ENCODE results near the gene RNF130.

RNF130 gene

GRCh38 chr5:180084638-180085561, 13.3 kb upstream of the RNF130 start:
- no peak for DNase-seq

GRCh38 chr5:180083529-180084060, 12.0 kb upstream of the RNF130 start:
- no peak for DNase-seq

- DNase-seq = no peak
Measured at GRCh38 chr5:180082633-180083420, 11.3 kb upstream of the RNF130 start.

- DNase-seq = no peak
Measured at GRCh38 chr5:180081481-180081880, 9.9 kb upstream of the RNF130 start.

- DNase-seq = no peak
Measured at GRCh38 chr5:180080486-180081280, 9.1 kb upstream of the RNF130 start.

- no peak for DNase-seq
Measured at GRCh38 chr5:180079702-180080466, 8.3 kb upstream of the RNF130 start.

- DNase-seq = no peak
Measured at GRCh38 chr5:180078348-180078747, 6.8 kb upstream of the RNF130 start.

GRCh38 chr5:180077594-180078284, 6.2 kb upstream of the RNF130 start:
- DNase-seq = no peak

GRCh38 chr5:180075703-180076102, 4.1 kb upstream of the RNF130 start:
- DNase-seq = no peak

- no peak for DNase-seq
Measured at GRCh38 chr5:180074462-180074861, 2.9 kb upstream of the RNF130 start.

- no peak for DNase-seq
Measured at GRCh38 chr5:180072556-180072955, 997 bp upstream of the RNF130 start.

- DNase-seq = no peak
Measured at GRCh38 chr5:180072256-180072548, 643 bp upstream of the RNF130 start.

- peak; percentile 19 for DNase-seq
Measured at GRCh38 chr5:180070756-180071530, 616 bp downstream of the RNF130 start.

- DNase-seq = no peak
Measured at GRCh38 chr5:180069589-180070247, 1.8 kb downstream of the RNF130 start.

GRCh38 chr5:180068519-180069090, 3.0 kb downstream of the RNF130 start:
- no peak for DNase-seq

- no peak for DNase-seq
Measured at GRCh38 chr5:180067986-180068385, 3.6 kb downstream of the RNF130 start.

GRCh38 chr5:180060192-180060591, 11.4 kb downstream of the RNF130 start:
- DNase-seq = no peak

- no peak for DNase-seq
Measured at GRCh38 chr5:180059326-180059725, 12.2 kb downstream of the RNF130 start.

GRCh38 chr5:180056153-180056552, 15.4 kb downstream of the RNF130 start:
- DNase-seq = no peak

GRCh38 chr5:180054226-180054625, 17.3 kb downstream of the RNF130 start:
- no peak for DNase-seq

Measured in amniotic stem cell (primary cell).